DOHH2 (cell line): ENCODE data around the gene RAB40C.

ENCODE experiments used
- H3F3A ChIP-seq: fragments of 200-600 bp; sonication (generic), shearing (Covaris generic); 2 replicates; pipeline ENCODE4 v1.6.0; 2016; ENCODE audit warnings: antibody characterized with exemption, mild to moderate bottlenecking; ENCODE audit not compliant: control insufficient read depth, insufficient read depth
- H3K27ac ChIP-seq: fragments of 200-600 bp; sonication (generic); 2 replicates; pipeline ENCODE4 v1.5.1; 2014; ENCODE audit warnings: low read depth, mild to moderate bottlenecking, low read length, moderate library complexity
- H3K27me3 ChIP-seq: fragments of 200-600 bp; sonication (generic); 2 replicates; pipeline ENCODE4 v1.6.1; 2014; ENCODE audit warnings: mild to moderate bottlenecking, low read length, mixed read lengths; ENCODE audit not compliant: control insufficient read depth
- H3K36me3 ChIP-seq: fragments of 200-600 bp; sonication (generic); 2 replicates; pipeline ENCODE4 v1.6.1; 2014; ENCODE audit warnings: mild to moderate bottlenecking, low read length, moderate library complexity, mixed read lengths; ENCODE audit not compliant: control insufficient read depth
- H3K4me1 ChIP-seq: fragments of 200-600 bp; sonication (generic); 2 replicates; pipeline ENCODE4 v1.6.1; 2014; ENCODE audit warnings: mild to moderate bottlenecking, low read length, mixed read lengths; ENCODE audit not compliant: control insufficient read depth
- H3K4me2 ChIP-seq: fragments of 200-600 bp; sonication (generic); 2 replicates; pipeline ENCODE4 v1.6.0; 2014; ENCODE audit warnings: mild to moderate bottlenecking, low read length, moderate library complexity
- H3K4me3 ChIP-seq: fragments of 200-600 bp; sonication (generic); 2 replicates; pipeline ENCODE4 v1.5.1; 2014; ENCODE audit warnings: mild to moderate bottlenecking, low read length, mixed read lengths
- H3K79me2 ChIP-seq: fragments of 200-600 bp; sonication (generic); 2 replicates; pipeline ENCODE4 v1.6.1; 2014; ENCODE audit warnings: mild to moderate bottlenecking, low read length, mixed read lengths; ENCODE audit not compliant: control insufficient read depth
- H3K9me2 ChIP-seq: fragments of 200-600 bp; sonication (generic); replicated peaks from 2 replicates; pipeline ENCODE4 v1.6.1; 2014; ENCODE audit warnings: mild to moderate bottlenecking, low read length, mixed read lengths; ENCODE audit not compliant: control insufficient read depth
- H3K9me3 ChIP-seq: fragments of 200-600 bp; sonication (generic); 2 replicates; pipeline ENCODE4 v1.6.1; 2014; ENCODE audit warnings: antibody characterized with exemption, low read length, mixed read lengths; ENCODE audit not compliant: control insufficient read depth, insufficient read depth
- H4K20me1 ChIP-seq: fragments of 200-600 bp; sonication (generic); 2 replicates; pipeline ENCODE4 v1.6.0; 2014; ENCODE audit warnings: low read depth, mild to moderate bottlenecking, antibody characterized with exemption, low read length, moderate library complexity; ENCODE audit not compliant: control insufficient read depth, insufficient read depth
- EZH2phosphoT487 ChIP-seq: fragments of 200-600 bp; sonication (generic); IDR thresholded peaks from 2 replicates; pipeline ENCODE4 v1.6.1; 2017; ENCODE audit warnings: borderline replicate concordance, mild to moderate bottlenecking, antibody characterized with exemption, low read length, moderate library complexity, mixed read lengths
- TF ChIP-seq, protein P1 (sequence below): fragments of 200-600 bp; sonication (generic); IDR thresholded peaks from one replicate; pipeline ENCODE4 v1.5.1; 2014; ENCODE audit warnings: antibody characterized with exemption, mild to moderate bottlenecking, low read depth, low read length; ENCODE audit not compliant: poor library complexity, severe bottlenecking

The RAB40C gene

DNA sequence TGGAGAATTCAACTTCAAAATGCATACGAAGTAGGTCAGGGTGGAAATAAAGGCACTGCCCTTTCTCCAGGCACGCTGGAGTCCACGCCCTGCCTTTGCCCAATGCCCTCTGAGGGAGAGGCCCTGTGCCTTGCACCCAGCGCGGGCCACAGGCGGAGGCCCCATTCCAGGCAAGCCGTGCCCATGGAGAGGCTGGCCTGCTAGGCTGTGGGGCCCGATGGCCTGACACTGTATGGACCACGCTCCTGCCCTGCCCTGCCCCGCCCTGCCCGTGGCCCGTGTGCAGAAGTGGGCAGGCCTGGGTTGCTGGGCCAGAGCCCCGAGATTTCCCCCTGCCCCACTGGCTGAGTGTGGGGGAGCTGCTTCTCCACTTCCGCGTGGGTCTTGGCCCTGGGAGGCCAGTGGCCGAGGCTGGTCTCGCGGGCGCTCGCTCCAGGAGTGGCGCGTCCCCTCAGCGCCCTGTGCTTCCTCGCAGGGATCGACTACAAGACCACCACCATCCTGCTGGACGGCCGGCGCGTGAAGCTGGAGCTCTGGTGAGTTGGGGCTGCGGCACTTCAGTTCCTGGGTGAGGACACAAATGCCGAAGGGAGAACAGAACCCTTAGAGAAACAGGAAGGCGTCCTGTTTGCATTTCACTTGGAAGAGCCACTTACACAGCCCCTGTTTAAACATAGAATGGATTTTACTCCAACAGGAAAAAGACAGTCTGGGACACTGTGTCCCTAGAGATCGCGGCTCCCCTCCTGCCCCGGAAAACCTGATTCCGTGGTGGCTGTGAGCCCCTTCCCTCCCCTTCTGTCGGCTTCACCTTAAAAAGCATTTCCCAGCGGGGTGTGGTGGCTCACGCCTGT lies 27.1 kb downstream of the RAB40C start:
- H3K36me3 ChIP-seq = no peaks in the 10 kb centered on the region
- no peaks in the 10 kb centered on the region for H4K20me1 ChIP-seq
- no peaks in the 10 kb centered on the region for H3K79me2 ChIP-seq
- no peak overlapping the region for H3K4me3 ChIP-seq
- H3K9me3 ChIP-seq = no peaks in the 10 kb centered on the region
- H3K9me2 ChIP-seq = no peaks in the 10 kb centered on the region
- no peaks in the 10 kb centered on the region for H3K27me3 ChIP-seq
- no peak overlapping the region for H3K27ac ChIP-seq
- H3K4me2 ChIP-seq = no peak overlapping the region
- no peaks in the 10 kb centered on the region for H3F3A ChIP-seq
- H3K4me1 ChIP-seq = no peaks in the 10 kb centered on the region
- TF ChIP-seq, protein P1, sequence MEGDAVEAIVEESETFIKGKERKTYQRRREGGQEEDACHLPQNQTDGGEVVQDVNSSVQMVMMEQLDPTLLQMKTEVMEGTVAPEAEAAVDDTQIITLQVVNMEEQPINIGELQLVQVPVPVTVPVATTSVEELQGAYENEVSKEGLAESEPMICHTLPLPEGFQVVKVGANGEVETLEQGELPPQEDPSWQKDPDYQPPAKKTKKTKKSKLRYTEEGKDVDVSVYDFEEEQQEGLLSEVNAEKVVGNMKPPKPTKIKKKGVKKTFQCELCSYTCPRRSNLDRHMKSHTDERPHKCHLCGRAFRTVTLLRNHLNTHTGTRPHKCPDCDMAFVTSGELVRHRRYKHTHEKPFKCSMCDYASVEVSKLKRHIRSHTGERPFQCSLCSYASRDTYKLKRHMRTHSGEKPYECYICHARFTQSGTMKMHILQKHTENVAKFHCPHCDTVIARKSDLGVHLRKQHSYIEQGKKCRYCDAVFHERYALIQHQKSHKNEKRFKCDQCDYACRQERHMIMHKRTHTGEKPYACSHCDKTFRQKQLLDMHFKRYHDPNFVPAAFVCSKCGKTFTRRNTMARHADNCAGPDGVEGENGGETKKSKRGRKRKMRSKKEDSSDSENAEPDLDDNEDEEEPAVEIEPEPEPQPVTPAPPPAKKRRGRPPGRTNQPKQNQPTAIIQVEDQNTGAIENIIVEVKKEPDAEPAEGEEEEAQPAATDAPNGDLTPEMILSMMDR = no peak
- TF ChIP-seq EZH2phosphoT487 = no peak

DNA sequence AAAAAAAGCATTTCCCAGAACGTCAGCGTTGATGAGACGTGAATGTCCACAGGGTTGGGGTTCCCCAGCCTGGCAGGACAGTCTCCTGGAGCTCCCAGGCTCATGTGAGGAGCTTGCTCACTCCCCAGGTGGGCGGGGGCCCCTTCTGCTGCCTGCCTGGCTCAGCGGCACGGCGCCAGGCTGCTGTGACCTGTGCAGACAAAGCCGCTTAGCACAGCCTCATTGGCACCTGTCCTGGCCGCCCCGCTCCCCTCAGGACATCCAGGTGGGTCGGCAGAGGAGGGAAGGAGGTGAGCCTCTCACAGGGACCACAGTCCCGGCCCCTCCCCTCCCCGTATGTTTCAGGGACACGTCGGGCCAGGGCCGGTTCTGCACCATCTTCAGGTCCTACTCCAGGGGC lies 28.0 kb downstream of the RAB40C start:
- no peaks in the 10 kb centered on the region for H3K27me3 ChIP-seq
- no peaks in the 10 kb centered on the region for H3K36me3 ChIP-seq
- no peaks in the 10 kb centered on the region for H3K9me2 ChIP-seq
- no peak overlapping the region for H3K27ac ChIP-seq
- no peaks in the 10 kb centered on the region for H4K20me1 ChIP-seq
- no peaks in the 10 kb centered on the region for H3K4me1 ChIP-seq
- no peaks in the 10 kb centered on the region for H3K79me2 ChIP-seq
- no peaks in the 10 kb centered on the region for H3F3A ChIP-seq
- no peaks in the 10 kb centered on the region for H3K9me3 ChIP-seq
- no peak overlapping the region for H3K4me2 ChIP-seq
- H3K4me3 ChIP-seq = no peak overlapping the region
- no peak for TF ChIP-seq EZH2phosphoT487
- TF ChIP-seq, protein P1 = no peak

- no peak overlapping the region for H3K27ac ChIP-seq
- H3K36me3 ChIP-seq = no peaks in the 10 kb centered on the region
- H3F3A ChIP-seq = no peaks in the 10 kb centered on the region
- no peak overlapping the region for H3K4me3 ChIP-seq
- H3K9me2 ChIP-seq = no peaks in the 10 kb centered on the region
- H3K9me3 ChIP-seq = no peaks in the 10 kb centered on the region
- no peaks in the 10 kb centered on the region for H4K20me1 ChIP-seq
- H3K4me2 ChIP-seq = no peak overlapping the region
- no peaks in the 10 kb centered on the region for H3K4me1 ChIP-seq
- H3K79me2 ChIP-seq = no peaks in the 10 kb centered on the region
- no peaks in the 10 kb centered on the region for H3K27me3 ChIP-seq
- TF ChIP-seq, protein P1 = no peak
- TF ChIP-seq EZH2phosphoT487 = no peak
Measured at GRCh38 chr16:619476-620100, 29.7 kb downstream of the RAB40C start.
